Glutamatergic neuron (in vitro differentiated cells): ENCODE results near the gene AKR7A3. TPM values are rescaled to one million over a fixed set of nuclear protein-coding genes. Genes with fewer than 3 reads are reported as not detected.

Experiments
- DNase-seq: peaks from one replicate; pipeline ENCODE4 v3.0.0; 2022
- H3K27ac Mint-ChIP-seq: one replicate; pipeline ENCODE4 v1.8.0; 2020; ENCODE audit warnings: mild to moderate bottlenecking, mixed read lengths, inconsistent platforms; ENCODE audit not compliant: unreplicated experiment
- H3K27me3 Mint-ChIP-seq: one replicate; pipeline ENCODE4 v1.8.0; 2020; ENCODE audit warnings: mild to moderate bottlenecking, moderate library complexity, mixed read lengths, inconsistent platforms; ENCODE audit not compliant: unreplicated experiment
- H3K36me3 Mint-ChIP-seq: one replicate; pipeline ENCODE4 v1.8.0; 2020; ENCODE audit warnings: mild to moderate bottlenecking, mixed read lengths, inconsistent platforms; ENCODE audit not compliant: unreplicated experiment
- H3K4me1 Mint-ChIP-seq: one replicate; pipeline ENCODE4 v1.8.0; 2020; ENCODE audit warnings: mild to moderate bottlenecking, low read depth, mixed read lengths, inconsistent platforms; ENCODE audit not compliant: unreplicated experiment
- H3K4me3 Mint-ChIP-seq: one replicate; pipeline ENCODE4 v1.8.0; 2020; ENCODE audit warnings: mild to moderate bottlenecking, mixed read lengths, inconsistent platforms; ENCODE audit not compliant: unreplicated experiment
- H3K9me3 Mint-ChIP-seq: one replicate; pipeline ENCODE4 v1.8.0; 2020; ENCODE audit warnings: mild to moderate bottlenecking, moderate library complexity, mixed read lengths, inconsistent platforms; ENCODE audit not compliant: unreplicated experiment
- CTCF ChIP-seq: fragments of 200-600 bp; sonication (generic); IDR thresholded peaks from one replicate; pipeline ENCODE4 v1.5.0; 2021; ENCODE audit not compliant: partially characterized antibody, unreplicated experiment
- total RNA-seq: library from RNA; stranded (reverse); fragmentation: NEBNext Ultra II Directional; extraction: Animal tissue kit (Norgen Biotek cat#: 25700); gene quantifications from one replicate; pipeline ENCODE4 v1.2.1, GENCODE V29; 2021; ENCODE audit not compliant: unreplicated experiment

AKR7A3 gene
- total RNA-seq, 1 donor from 2014 or later: 1.9 TPM

- peaks cover 8% of the 10 kb centered on the region for H3K4me1 Mint-ChIP-seq
- no peaks in the 10 kb centered on the region for H3K36me3 Mint-ChIP-seq
- DNase-seq: no peak
- no peak overlapping the region for H3K27ac Mint-ChIP-seq
- no peak for TF ChIP-seq CTCF
- H3K4me3 Mint-ChIP-seq: no peak overlapping the region
- H3K27me3 Mint-ChIP-seq: peaks cover 1% of the 10 kb centered on the region
- peaks cover 7% of the 10 kb centered on the region for H3K9me3 Mint-ChIP-seq
These were observed 33.3 kb downstream of the AKR7A3 start for GRCh38 chr1:19255288-19255687.

GRCh38 chr1:19254416-19254815, 34.2 kb downstream of the AKR7A3 start:
- Mint-ChIP-seq H3K27ac (no peak overlapping the region), H3K9me3 (peaks cover 7% of the 10 kb centered on the region), H3K4me1 (peaks cover 10% of the 10 kb centered on the region), H3K27me3 (peaks cover 1% of the 10 kb centered on the region), H3K36me3 (no peaks in the 10 kb centered on the region), H3K4me3 (no peak overlapping the region)
- TF ChIP-seq CTCF: no peak
- DNase-seq: no peak

DNA sequence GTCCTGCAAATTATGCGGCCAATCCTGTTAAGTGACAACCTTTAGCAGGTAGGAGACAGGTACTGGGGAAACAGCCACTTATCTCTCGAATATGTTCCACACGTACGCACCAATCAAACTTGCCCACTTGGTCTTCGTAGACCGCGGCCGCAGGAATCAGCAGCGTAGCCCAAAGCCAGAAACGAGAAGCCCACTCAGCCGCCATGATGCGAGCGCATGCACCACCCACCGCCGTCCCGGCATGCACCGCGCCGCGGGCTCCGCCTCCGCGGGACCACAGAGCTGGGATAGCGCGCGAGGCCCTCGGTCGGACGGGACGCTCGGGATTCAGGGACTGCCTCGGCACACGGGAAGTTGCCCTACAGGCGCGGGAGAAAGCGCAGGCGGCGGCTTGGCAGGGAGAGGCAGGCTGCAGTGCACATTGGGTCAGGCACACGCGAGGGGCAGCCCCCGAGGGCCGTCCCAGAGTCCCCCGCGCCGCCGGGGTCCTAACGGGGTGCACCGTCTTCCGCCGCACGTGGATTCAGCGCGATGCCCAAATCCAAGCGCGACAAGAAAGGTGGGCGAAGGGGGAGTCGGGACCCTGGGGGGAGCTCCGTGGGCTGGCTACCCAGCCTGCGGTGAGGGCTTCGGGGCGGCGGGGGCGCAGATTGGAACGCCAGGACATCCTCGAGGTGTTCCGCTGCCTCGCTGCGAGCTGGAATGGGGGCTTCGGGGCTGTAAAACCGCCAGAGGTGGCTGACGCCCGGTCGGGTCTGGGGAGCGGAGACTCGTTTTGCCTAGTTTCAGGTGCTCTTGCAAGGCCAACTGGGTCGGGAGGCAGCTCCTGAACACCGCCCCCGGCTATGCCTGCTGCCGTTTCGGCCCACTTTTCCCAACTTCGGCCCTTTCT, 37.0 kb downstream of the AKR7A3 start, which contains the start of the genes EMC1 and MRTO4:
Gene EMC1, minus strand, starts transcription at position 220 of the 892 bp plus-strand sequence. Its CDS starts 15 bp downstream, at position 205.
Gene MRTO4, plus strand, starts transcription at position 501 of the 892 bp plus-strand sequence. Its CDS starts 31 bp downstream, at position 532.
- Mint-ChIP-seq H3K9me3 (peaks cover 5% of the 10 kb centered on the region), H3K4me3 (peak within 1 kb of the TSS; percentile 95), H3K36me3 (no peaks in the 10 kb centered on the region), H3K27ac (peak within 1 kb of the TSS; percentile 94), H3K4me1 (peaks cover 10% of the 10 kb centered on the region), H3K27me3 (peaks cover 1% of the 10 kb centered on the region)
- DNase-seq: peak; percentile 95
- no peak for TF ChIP-seq CTCF

- Mint-ChIP-seq H3K4me3 (peak overlapping the region; percentile 95), H3K27me3 (peaks cover 1% of the 10 kb centered on the region), H3K36me3 (no peaks in the 10 kb centered on the region), H3K27ac (peak overlapping the region; percentile 94), H3K4me1 (peaks cover 10% of the 10 kb centered on the region), H3K9me3 (peaks cover 5% of the 10 kb centered on the region)
- TF ChIP-seq CTCF: no peak
- DNase-seq: no peak
These were observed 37.8 kb downstream of the AKR7A3 start for GRCh38 chr1:19250629-19251304.
